Vagina (tissue), 2 donors: ENCODE measurements around the gene ABCA8.

ENCODE experiments used
- CTCF ChIP-seq, 3 experiments: fragments of 450-650 bp in 2 of 3; fragments of 200-600 bp in 1 of 3; sonication (generic) in 1 of 3; IDR thresholded peaks; one replicate each; pipeline ENCODE4 v1.5.1; 2017 to 2019; ENCODE audit warnings: antibody characterized with exemption in 3 of 3, mild to moderate bottlenecking in 2 of 3, moderate library complexity in 2 of 3
- POLR2A ChIP-seq, 2 donors: fragments of 450-650 bp; IDR thresholded peaks; one replicate each; pipeline ENCODE4 v1.6.1; 2017; ENCODE audit warnings: antibody characterized with exemption in 2 of 2, mild to moderate bottlenecking in 2 of 2, moderate library complexity in 2 of 2
- POLR2AphosphoS5 ChIP-seq, 2 donors: sonication (generic); formaldehyde crosslinking; IDR thresholded peaks; one replicate each; pipeline ENCODE4 v1.9.0; 2017; ENCODE audit warnings: antibody characterized with exemption in 2 of 2, mild to moderate bottlenecking in 2 of 2, low read depth in 1 of 2; ENCODE audit not compliant: insufficient read depth in 1 of 2

- TF ChIP-seq CTCF (IDR thresholded peaks at IDR 0.05) (no peak), POLR2A (IDR thresholded peaks at IDR 0.05) (no peak), POLR2AphosphoS5 (IDR thresholded peaks at IDR 0.05; ENCODE audit: insufficient read depth in 1 of 2, low read depth in 1 of 2) (no peak)
Observed at GRCh38 chr17:68944435-68945035, 10.7 kb downstream of the ABCA8 start.
